Osteocyte (in vitro differentiated cells): ENCODE measurements around the gene GRM5. TPM values are rescaled to one million over a fixed set of nuclear protein-coding genes. Genes with fewer than 3 reads are reported as not detected.

ENCODE experiments used
- DNase-seq: peaks from one replicate; pipeline ENCODE4 v3.0.0; 2021; ENCODE audit warnings: mixed read lengths; ENCODE audit not compliant: unreplicated experiment; ENCODE audit errors: extremely low spot score
- H3K27ac Mint-ChIP-seq: one replicate; pipeline ENCODE4 v1.8.0; 2021; ENCODE audit warnings: mild to moderate bottlenecking, mixed read lengths; ENCODE audit not compliant: unreplicated experiment
- H3K27me3 Mint-ChIP-seq: one replicate; pipeline ENCODE4 v1.8.0; 2021; ENCODE audit warnings: mixed read lengths; ENCODE audit not compliant: unreplicated experiment
- H3K36me3 Mint-ChIP-seq: one replicate; pipeline ENCODE4 v1.8.0; 2021; ENCODE audit warnings: mixed read lengths; ENCODE audit not compliant: unreplicated experiment
- H3K4me1 Mint-ChIP-seq: one replicate; pipeline ENCODE4 v1.8.0; 2021; ENCODE audit warnings: mixed read lengths; ENCODE audit not compliant: unreplicated experiment
- H3K4me3 Mint-ChIP-seq: one replicate; pipeline ENCODE4 v1.8.0; 2021; ENCODE audit warnings: mild to moderate bottlenecking, moderate library complexity, mixed read lengths; ENCODE audit not compliant: unreplicated experiment
- H3K9me3 Mint-ChIP-seq: one replicate; pipeline ENCODE4 v1.8.0; 2021; ENCODE audit warnings: mixed read lengths; ENCODE audit not compliant: unreplicated experiment
- total RNA-seq: library from RNA; stranded (reverse); gene quantifications from 2 replicates; pipeline ENCODE4 v1.2.1, GENCODE V29; 2021
- TF ChIP-seq, protein P1 (sequence below): fragments of 200-600 bp; sonication (generic); IDR thresholded peaks from 2 replicates; pipeline ENCODE4 v1.5.0; 2021; ENCODE audit warnings: antibody characterized with exemption, mild to moderate bottlenecking, moderate library complexity

Gene GRM5
- total RNA-seq, 1 donor from 2014 or later = 0.21 TPM

- H3K27me3 Mint-ChIP-seq = no peaks in the 10 kb centered on the region
- H3K27ac Mint-ChIP-seq = no peak overlapping the region
- no peak for DNase-seq
- H3K9me3 Mint-ChIP-seq = no peaks in the 10 kb centered on the region
- TF ChIP-seq, protein P1, sequence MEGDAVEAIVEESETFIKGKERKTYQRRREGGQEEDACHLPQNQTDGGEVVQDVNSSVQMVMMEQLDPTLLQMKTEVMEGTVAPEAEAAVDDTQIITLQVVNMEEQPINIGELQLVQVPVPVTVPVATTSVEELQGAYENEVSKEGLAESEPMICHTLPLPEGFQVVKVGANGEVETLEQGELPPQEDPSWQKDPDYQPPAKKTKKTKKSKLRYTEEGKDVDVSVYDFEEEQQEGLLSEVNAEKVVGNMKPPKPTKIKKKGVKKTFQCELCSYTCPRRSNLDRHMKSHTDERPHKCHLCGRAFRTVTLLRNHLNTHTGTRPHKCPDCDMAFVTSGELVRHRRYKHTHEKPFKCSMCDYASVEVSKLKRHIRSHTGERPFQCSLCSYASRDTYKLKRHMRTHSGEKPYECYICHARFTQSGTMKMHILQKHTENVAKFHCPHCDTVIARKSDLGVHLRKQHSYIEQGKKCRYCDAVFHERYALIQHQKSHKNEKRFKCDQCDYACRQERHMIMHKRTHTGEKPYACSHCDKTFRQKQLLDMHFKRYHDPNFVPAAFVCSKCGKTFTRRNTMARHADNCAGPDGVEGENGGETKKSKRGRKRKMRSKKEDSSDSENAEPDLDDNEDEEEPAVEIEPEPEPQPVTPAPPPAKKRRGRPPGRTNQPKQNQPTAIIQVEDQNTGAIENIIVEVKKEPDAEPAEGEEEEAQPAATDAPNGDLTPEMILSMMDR = no peak
- H3K4me3 Mint-ChIP-seq = no peak overlapping the region
- H3K4me1 Mint-ChIP-seq = no peaks in the 10 kb centered on the region
- no peaks in the 10 kb centered on the region for H3K36me3 Mint-ChIP-seq
These were observed 275.6 kb downstream of the GRM5 start for GRCh38 chr11:88790182-88790581.

DNA sequence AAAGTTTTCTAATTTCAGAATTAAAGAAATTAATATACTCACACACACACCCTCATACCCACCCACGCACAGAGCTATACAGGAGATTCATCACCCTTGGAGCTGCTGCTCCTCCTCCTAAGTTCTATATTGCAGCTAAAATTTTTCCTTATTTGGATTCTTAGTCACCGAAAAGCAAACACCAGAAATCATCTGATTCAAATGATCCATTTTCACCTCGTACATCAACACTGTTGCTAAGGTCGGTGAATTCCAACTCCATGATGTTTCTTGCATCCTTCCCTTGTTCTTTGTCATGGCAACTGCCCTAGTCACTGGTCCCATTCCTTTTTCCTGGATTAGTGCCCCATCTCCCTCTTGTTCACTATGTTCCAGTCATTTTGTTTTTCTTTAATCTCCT is 286.2 kb downstream of the GRM5 start:
- Mint-ChIP-seq H3K36me3 (no peaks in the 10 kb centered on the region), H3K27me3 (no peaks in the 10 kb centered on the region), H3K27ac (no peak overlapping the region), H3K4me1 (no peaks in the 10 kb centered on the region), H3K4me3 (no peak overlapping the region), H3K9me3 (no peaks in the 10 kb centered on the region)
- DNase-seq = no peak
- TF ChIP-seq, protein P1 = no peak

DNA sequence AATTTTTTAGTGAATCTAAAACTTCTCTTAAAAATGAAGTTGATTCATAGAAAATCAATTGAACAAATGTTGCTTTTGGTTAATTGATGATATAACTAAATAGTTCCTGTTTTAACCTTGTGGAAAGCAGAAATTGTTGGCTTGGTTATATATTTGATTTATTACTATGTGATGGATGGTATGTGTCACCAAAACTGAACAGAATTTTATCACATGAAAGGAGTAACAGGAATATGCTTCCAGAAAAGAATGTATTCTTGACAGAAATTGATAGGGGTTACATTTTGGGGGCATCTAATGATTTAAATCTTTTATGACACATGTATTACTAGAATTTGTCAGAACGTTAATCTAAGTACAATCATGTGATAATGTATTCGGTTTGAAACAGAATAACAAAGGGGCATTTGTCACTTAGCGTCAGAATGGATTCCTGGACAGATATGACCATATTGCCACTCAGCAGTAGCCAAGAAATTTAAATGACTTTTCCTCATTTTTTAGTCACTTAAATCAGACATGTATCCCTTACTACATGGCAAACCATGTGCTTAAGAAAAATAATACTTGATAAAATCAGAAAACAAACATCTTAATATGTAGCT is 295.2 kb downstream of the GRM5 start:
- H3K9me3 Mint-ChIP-seq = no peaks in the 10 kb centered on the region
- no peak for DNase-seq
- no peaks in the 10 kb centered on the region for H3K36me3 Mint-ChIP-seq
- H3K27ac Mint-ChIP-seq = no peak overlapping the region
- H3K4me3 Mint-ChIP-seq = no peak overlapping the region
- no peaks in the 10 kb centered on the region for H3K4me1 Mint-ChIP-seq
- TF ChIP-seq, protein P1 = no peak
- no peaks in the 10 kb centered on the region for H3K27me3 Mint-ChIP-seq

DNA sequence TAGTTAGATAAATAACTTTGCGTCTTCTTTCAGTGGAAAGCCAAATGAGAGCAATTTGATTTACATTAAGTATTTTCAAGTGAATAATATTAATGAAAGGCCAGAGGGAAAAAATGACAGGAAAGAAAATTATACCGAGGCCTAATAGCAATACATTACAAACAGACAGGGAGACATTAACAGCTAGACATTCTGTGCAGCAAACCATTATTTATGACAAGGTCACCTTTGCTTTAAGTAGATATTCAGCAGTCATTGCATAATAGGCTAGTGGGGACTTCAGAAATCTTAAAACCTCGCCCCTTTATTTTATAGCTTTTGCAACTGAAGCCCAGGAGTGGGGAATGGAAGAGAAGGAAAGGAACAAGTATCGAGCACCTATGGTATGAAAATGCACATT is 321.6 kb downstream of the GRM5 start:
- H3K27ac Mint-ChIP-seq = no peak overlapping the region
- H3K27me3 Mint-ChIP-seq = no peaks in the 10 kb centered on the region
- TF ChIP-seq, protein P1 = no peak
- H3K4me3 Mint-ChIP-seq = no peak overlapping the region
- no peak for DNase-seq
- no peaks in the 10 kb centered on the region for H3K4me1 Mint-ChIP-seq
- H3K9me3 Mint-ChIP-seq = peaks cover 4% of the 10 kb centered on the region
- no peaks in the 10 kb centered on the region for H3K36me3 Mint-ChIP-seq

- Mint-ChIP-seq H3K36me3 (no peaks in the 10 kb centered on the region), H3K4me1 (no peaks in the 10 kb centered on the region), H3K27me3 (peaks cover 4% of the 10 kb centered on the region), H3K4me3 (no peak overlapping the region), H3K9me3 (no peaks in the 10 kb centered on the region), H3K27ac (no peak overlapping the region)
- no peak for DNase-seq
- TF ChIP-seq, protein P1 = no peak
These were observed 326.3 kb downstream of the GRM5 start for GRCh38 chr11:88739524-88739923.
